Ascending aorta (tissue), 2 donors: Measurements from ENCODE around the gene KLHDC4. TPM values are rescaled to one million over a fixed set of nuclear protein-coding genes. Genes with fewer than 3 reads are reported as not detected.

Source experiments
- DNase-seq, 2 donors: peaks; one replicate each; pipeline ENCODE4 v3.0.0-alpha.2; 2019; ENCODE audit warnings: low spot score in 2 of 2
- H3K27ac ChIP-seq, 2 donors: fragments of 200-600 bp; sonication (generic); one replicate each; pipeline ENCODE4 v1.5.1; 2016 to 2017; ENCODE audit warnings: mild to moderate bottlenecking in 1 of 2
- H3K27me3 ChIP-seq: fragments of 200-600 bp; sonication (generic); one replicate; pipeline ENCODE4 v1.5.1; 2017
- H3K36me3 ChIP-seq, 2 donors: fragments of 200-600 bp; sonication (generic); one replicate each; pipeline ENCODE4 v1.5.1; 2016
- H3K4me1 ChIP-seq, 2 donors: fragments of 200-600 bp; sonication (generic); one replicate each; pipeline ENCODE4 v1.5.1; 2016 to 2017; ENCODE audit warnings: mild to moderate bottlenecking in 1 of 2
- H3K4me3 ChIP-seq, 2 donors: fragments of 200-600 bp; sonication (generic); one replicate each; pipeline ENCODE4 v1.5.1; 2016 to 2017; ENCODE audit warnings: mild to moderate bottlenecking in 1 of 2
- H3K9me3 ChIP-seq, 2 donors: fragments of 200-600 bp; sonication (generic); one replicate each; pipeline ENCODE4 v1.5.1; 2016
- CTCF ChIP-seq, 3 experiments: fragments of 200-600 bp in 2 of 3; fragments of 450-650 bp in 1 of 3; sonication (generic) in 2 of 3; IDR thresholded peaks; one replicate each; pipeline ENCODE4 v1.5.1; 2016 to 2019; ENCODE audit warnings: antibody characterized with exemption in 3 of 3, mild to moderate bottlenecking in 1 of 3, moderate library complexity in 1 of 3
- intact Hi-C: fragments of 100-400 bp; cut with DNase I; formaldehyde crosslinking; loops from one replicate; pipeline ENCODE4 v1.15.1; 2023
- total RNA-seq: library from RNA; depleted of rRNA; stranded (reverse); fragments of >200 nt; gene quantifications from one replicate; pipeline ENCODE4 v1.1.0, GENCODE V29; 2016

KLHDC4 gene
- total RNA-seq, 1 donor from 2014 or later: 38.4 TPM

- no peak overlapping the region for H3K4me3 ChIP-seq
- peaks cover 0 to 3% of the 10 kb centered on the region in 2 donors for H3K4me1 ChIP-seq
- H3K9me3 ChIP-seq: no peaks in the 10 kb centered on the region
- H3K27me3 ChIP-seq: no peaks in the 10 kb centered on the region
- TF ChIP-seq CTCF (IDR thresholded peaks at IDR 0.05): no peak
- peaks cover 16 to 26% of the 10 kb centered on the region in 2 donors for H3K36me3 ChIP-seq
- intact Hi-C loops: loop anchor here (10.0 kb wide), 1 partner anchor 61 kb away; no protein-coding TSS in a partner anchor
- H3K27ac ChIP-seq: no peak overlapping the region
- DNase-seq: no peak
Observed at GRCh38 chr16:87736008-87736382, 29.8 kb downstream of the KLHDC4 start.

GRCh38 chr16:87735270-87736007, 30.3 kb downstream of the KLHDC4 start:
- Histone ChIP-seq H3K4me1 (peaks cover 0 to 3% of the 10 kb centered on the region in 2 donors), H3K36me3 (peaks cover 16 to 26% of the 10 kb centered on the region in 2 donors), H3K9me3 (no peaks in the 10 kb centered on the region), H3K4me3 (no peak overlapping the region), H3K27me3 (no peaks in the 10 kb centered on the region), H3K27ac (no peak overlapping the region)
- no peak for DNase-seq
- TF ChIP-seq CTCF (IDR thresholded peaks at IDR 0.05): no peak
- intact Hi-C loops: loop anchor here (10.0 kb wide), 1 partner anchor 61 kb away; no protein-coding TSS in a partner anchor

GRCh38 chr16:87734644-87735043, 31.1 kb downstream of the KLHDC4 start:
- Histone ChIP-seq H3K36me3 (peaks cover 21 to 28% of the 10 kb centered on the region in 2 donors), H3K9me3 (no peaks in the 10 kb centered on the region), H3K27me3 (no peaks in the 10 kb centered on the region), H3K27ac (no peak overlapping the region), H3K4me1 (no peaks in the 10 kb centered on the region), H3K4me3 (no peak overlapping the region)
- intact Hi-C loops: loop anchor here (10.0 kb wide), 1 partner anchor 60 kb away; no protein-coding TSS in a partner anchor
- no peak for DNase-seq
- no peak for TF ChIP-seq CTCF (IDR thresholded peaks at IDR 0.05)

GRCh38 chr16:87733190-87733589, 32.6 kb downstream of the KLHDC4 start:
- intact Hi-C loops: loop anchor here (10.0 kb wide), 1 partner anchor 58 kb away; no protein-coding TSS in a partner anchor
- Histone ChIP-seq H3K4me1 (no peaks in the 10 kb centered on the region), H3K9me3 (no peaks in the 10 kb centered on the region), H3K27ac (no peak overlapping the region), H3K4me3 (no peak overlapping the region), H3K27me3 (no peaks in the 10 kb centered on the region), H3K36me3 (peaks cover 23 to 40% of the 10 kb centered on the region in 2 donors)
- no peak for DNase-seq
- no peak for TF ChIP-seq CTCF (IDR thresholded peaks at IDR 0.05)

- no peak for TF ChIP-seq CTCF (IDR thresholded peaks at IDR 0.05)
- no peak overlapping the region for H3K27ac ChIP-seq
- intact Hi-C loops: loop anchor here (10.0 kb wide), 1 partner anchor 57 kb away; no protein-coding TSS in a partner anchor
- peaks cover 21 to 45% of the 10 kb centered on the region in 2 donors for H3K36me3 ChIP-seq
- H3K27me3 ChIP-seq: no peaks in the 10 kb centered on the region
- no peaks in the 10 kb centered on the region for H3K9me3 ChIP-seq
- no peak overlapping the region for H3K4me3 ChIP-seq
- no peak for DNase-seq
- no peaks in the 10 kb centered on the region for H3K4me1 ChIP-seq
Observed at GRCh38 chr16:87731607-87732006, 34.2 kb downstream of the KLHDC4 start.
